GM12878 (cell line): ENCODE results near the gene NR1D1. TPM values are rescaled to one million over a fixed set of nuclear protein-coding genes. Genes with fewer than 3 reads are reported as not detected.
A peak's percentile ranks its signal among the peaks of the same experiment; 100 is the strongest.

Source experiments
- ATF7 ChIP-seq: fragments of 450-650 bp; IDR thresholded peaks from 2 replicates; pipeline ENCODE4 v1.6.1; 2016; ENCODE audit warnings: low read depth, mild to moderate bottlenecking
- DPF2 ChIP-seq: fragments of 450-650 bp; IDR thresholded peaks from 2 replicates; pipeline ENCODE4 v1.6.1; 2017; ENCODE audit warnings: mild to moderate bottlenecking
- EP300 ChIP-seq, 2 experiments: fragments of 150-350 bp in 1 of 2; IDR thresholded peaks; 2 replicates each; pipeline ENCODE4 v1.6.1; 2011 to 2012; ENCODE audit warnings: low read depth in 2 of 2, low read length in 2 of 2, borderline replicate concordance in 1 of 2, improper control_type of control experiment in 1 of 2, inconsistent platforms in 1 of 2; ENCODE audit not compliant: control insufficient read depth in 1 of 2
- GABPA ChIP-seq: IDR thresholded peaks from 2 replicates; pipeline ENCODE4 v1.6.1; 2014; ENCODE audit warnings: antibody characterized with exemption, low read depth, mild to moderate bottlenecking, inconsistent platforms
- HDGF ChIP-seq: fragments of 450-650 bp; IDR thresholded peaks from 2 replicates; pipeline ENCODE4 v1.6.1; 2016; ENCODE audit warnings: antibody characterized with exemption
- IKZF2 ChIP-seq, 2 experiments: fragments of 450-650 bp; IDR thresholded peaks; 2 replicates each; pipeline ENCODE4 v1.6.1; 2017; ENCODE audit warnings: mild to moderate bottlenecking in 2 of 2, moderate library complexity in 2 of 2
- JUND ChIP-seq: IDR thresholded peaks from 2 replicates; pipeline ENCODE4 v1.6.1; 2012; ENCODE audit warnings: low read depth, mild to moderate bottlenecking, low read length, improper control_type of control experiment, moderate library complexity
- MTA3 ChIP-seq: IDR thresholded peaks from 2 replicates; pipeline ENCODE4 v1.6.1; 2012; ENCODE audit warnings: low read length, inconsistent platforms, borderline replicate concordance
- NFYA ChIP-seq: IDR thresholded peaks from 2 replicates; pipeline ENCODE4 v1.6.1; 2011; ENCODE audit warnings: low read depth, mild to moderate bottlenecking, low read length, improper control_type of control experiment, borderline replicate concordance
- PAX8 ChIP-seq: fragments of 450-650 bp; IDR thresholded peaks from 2 replicates; pipeline ENCODE4 v1.6.1; 2017; ENCODE audit warnings: mild to moderate bottlenecking, moderate library complexity
- POLR2AphosphoS5 ChIP-seq: IDR thresholded peaks from 2 replicates; pipeline ENCODE4 v1.6.1; 2011; ENCODE audit warnings: mild to moderate bottlenecking, low read length, inconsistent platforms
- SIN3A ChIP-seq: IDR thresholded peaks from 2 replicates; pipeline ENCODE4 v1.6.1; 2012; ENCODE audit warnings: low read depth, low read length, improper control_type of control experiment
- SPI1 ChIP-seq: IDR thresholded peaks from 2 replicates; pipeline ENCODE4 v1.6.1; 2011; ENCODE audit warnings: low read depth, mild to moderate bottlenecking, low read length, moderate library complexity, borderline replicate concordance; ENCODE audit not compliant: insufficient read depth
- SUPT20H ChIP-seq: IDR thresholded peaks from 2 replicates; pipeline ENCODE4 v1.6.1; 2011; ENCODE audit warnings: low read depth, mild to moderate bottlenecking, low read length, moderate library complexity, borderline replicate concordance; ENCODE audit not compliant: control insufficient read depth
- YY1 ChIP-seq: IDR thresholded peaks from 2 replicates; pipeline ENCODE4 v1.6.1; 2011; ENCODE audit warnings: low read depth, mild to moderate bottlenecking, low read length
- polyA plus RNA-seq, 11 experiments: library from polyadenylated mRNA; depleted of rRNA in 4 of 11; unstranded in 6 of 11; stranded (reverse) in 5 of 11; fragments of >200 nt; fragmentation: Nextera tagmentation in 4 of 11; fragmentation: Illumina TruSeq in 1 of 11; extraction: Ambion mirVana in 4 of 11; extraction: Trizol in 1 of 11; gene quantifications; 1 replicate in 1 of 11; 2 replicates in 10 of 11; pipeline versions ENCODE4 v1.2.1 to v1.2.3, GENCODE V29; 2011 to 2016; ENCODE audit warnings: inconsistent platforms in 2 of 11, missing spikeins in 2 of 11, low read depth in 1 of 11
- total RNA-seq, 4 experiments: library from RNA; depleted of rRNA in 3 of 4; stranded (reverse); fragments of >200 nt in 3 of 4; fragmentation: Illumina TruSeq in 1 of 4; extraction: Trizol in 1 of 4; gene quantifications; 2 replicates each; pipeline versions ENCODE4 v1.2.1 to v1.2.3, GENCODE V29; 2013 to 2021
- TF ChIP-seq, protein P1 (sequence below): fragments of 450-650 bp; IDR thresholded peaks from 2 replicates; pipeline ENCODE4 v1.6.1; 2016; ENCODE audit warnings: mild to moderate bottlenecking
- TF ChIP-seq, protein P2 (sequence below): fragments of 450-650 bp; formaldehyde crosslinking; IDR thresholded peaks from 2 replicates; pipeline ENCODE4 v1.5.0; 2022; ENCODE audit warnings: mild to moderate bottlenecking, missing genetic modification characterization
- TF ChIP-seq, protein P3 (sequence below): fragments of 450-650 bp; IDR thresholded peaks from 2 replicates; pipeline ENCODE4 v1.6.1; 2017; ENCODE audit warnings: mild to moderate bottlenecking, moderate library complexity
- TF ChIP-seq, protein P4 (sequence below): IDR thresholded peaks from 2 replicates; pipeline ENCODE4 v1.6.1; 2012; ENCODE audit warnings: low read length, inconsistent platforms

NR1D1 gene
- total and polyA plus RNA-seq, 10 of the 15 experiments (the other 5 are each of a cell fraction or from before 2014, with no cell fraction given) = 0.10 to 3.4 (median 0.94) TPM

DNA sequence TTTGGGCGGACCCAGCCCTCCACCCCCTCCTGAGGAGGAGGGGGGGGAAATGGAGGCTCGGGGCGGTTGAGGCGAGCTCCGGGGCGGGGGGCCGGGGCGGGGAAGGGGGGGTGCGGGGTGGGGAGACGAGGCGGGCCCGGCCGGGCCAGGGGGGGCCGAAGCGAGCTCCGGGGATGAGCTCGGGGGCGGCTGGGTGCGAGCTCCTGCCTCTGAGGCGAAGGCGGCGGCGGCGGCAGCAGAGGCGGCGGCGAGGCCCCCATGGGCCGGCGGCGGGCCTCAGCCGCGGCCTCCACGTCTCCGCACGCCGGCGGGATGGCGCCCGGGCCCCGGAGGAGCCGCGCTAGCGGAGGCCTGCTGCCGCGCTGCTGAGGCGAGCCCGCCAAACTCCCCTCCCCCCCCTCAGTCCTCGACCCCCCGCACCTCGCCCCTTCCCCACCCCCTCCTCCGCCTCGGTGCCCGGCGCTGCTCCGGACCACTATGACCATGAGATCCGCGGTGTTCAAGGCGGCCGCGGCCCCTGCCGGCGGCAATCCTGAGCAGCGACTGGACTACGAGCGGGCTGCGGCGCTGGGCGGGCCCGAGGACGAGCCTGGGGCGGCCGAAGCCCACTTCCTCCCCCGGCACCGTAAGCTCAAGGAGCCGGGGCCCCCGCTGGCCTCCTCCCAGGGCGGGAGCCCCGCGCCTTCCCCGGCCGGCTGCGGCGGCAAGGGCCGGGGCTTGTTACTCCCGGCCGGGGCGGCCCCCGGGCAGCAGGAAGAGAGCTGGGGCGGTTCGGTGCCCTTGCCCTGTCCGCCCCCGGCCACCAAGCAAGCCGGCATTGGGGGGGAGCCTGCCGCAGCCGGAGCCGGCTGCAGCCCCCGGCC is 22.0 kb upstream of the NR1D1 start (continued):
- no peak for TF ChIP-seq GABPA
- no peak for TF ChIP-seq HDGF
- TF ChIP-seq POLR2AphosphoS5 = no peak
- TF ChIP-seq, protein P1, sequence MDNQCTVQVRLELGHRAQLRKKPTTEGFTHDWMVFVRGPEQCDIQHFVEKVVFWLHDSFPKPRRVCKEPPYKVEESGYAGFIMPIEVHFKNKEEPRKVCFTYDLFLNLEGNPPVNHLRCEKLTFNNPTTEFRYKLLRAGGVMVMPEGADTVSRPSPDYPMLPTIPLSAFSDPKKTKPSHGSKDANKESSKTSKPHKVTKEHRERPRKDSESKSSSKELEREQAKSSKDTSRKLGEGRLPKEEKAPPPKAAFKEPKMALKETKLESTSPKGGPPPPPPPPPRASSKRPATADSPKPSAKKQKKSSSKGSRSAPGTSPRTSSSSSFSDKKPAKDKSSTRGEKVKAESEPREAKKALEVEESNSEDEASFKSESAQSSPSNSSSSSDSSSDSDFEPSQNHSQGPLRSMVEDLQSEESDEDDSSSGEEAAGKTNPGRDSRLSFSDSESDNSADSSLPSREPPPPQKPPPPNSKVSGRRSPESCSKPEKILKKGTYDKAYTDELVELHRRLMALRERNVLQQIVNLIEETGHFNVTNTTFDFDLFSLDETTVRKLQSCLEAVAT = no peak
- TF ChIP-seq SUPT20H = no peak
- TF ChIP-seq SPI1 = peak; percentile 48; the same call in 1 of the 2 replicates
- 0 out of 2 replicates have a peak, but pooled peaks have one; percentile 43 for TF ChIP-seq SIN3A
- peak; percentile 11; the same call in 1 of the 2 replicates for TF ChIP-seq YY1
- peak; percentile 56 for TF ChIP-seq DPF2
- TF ChIP-seq, protein P2, sequence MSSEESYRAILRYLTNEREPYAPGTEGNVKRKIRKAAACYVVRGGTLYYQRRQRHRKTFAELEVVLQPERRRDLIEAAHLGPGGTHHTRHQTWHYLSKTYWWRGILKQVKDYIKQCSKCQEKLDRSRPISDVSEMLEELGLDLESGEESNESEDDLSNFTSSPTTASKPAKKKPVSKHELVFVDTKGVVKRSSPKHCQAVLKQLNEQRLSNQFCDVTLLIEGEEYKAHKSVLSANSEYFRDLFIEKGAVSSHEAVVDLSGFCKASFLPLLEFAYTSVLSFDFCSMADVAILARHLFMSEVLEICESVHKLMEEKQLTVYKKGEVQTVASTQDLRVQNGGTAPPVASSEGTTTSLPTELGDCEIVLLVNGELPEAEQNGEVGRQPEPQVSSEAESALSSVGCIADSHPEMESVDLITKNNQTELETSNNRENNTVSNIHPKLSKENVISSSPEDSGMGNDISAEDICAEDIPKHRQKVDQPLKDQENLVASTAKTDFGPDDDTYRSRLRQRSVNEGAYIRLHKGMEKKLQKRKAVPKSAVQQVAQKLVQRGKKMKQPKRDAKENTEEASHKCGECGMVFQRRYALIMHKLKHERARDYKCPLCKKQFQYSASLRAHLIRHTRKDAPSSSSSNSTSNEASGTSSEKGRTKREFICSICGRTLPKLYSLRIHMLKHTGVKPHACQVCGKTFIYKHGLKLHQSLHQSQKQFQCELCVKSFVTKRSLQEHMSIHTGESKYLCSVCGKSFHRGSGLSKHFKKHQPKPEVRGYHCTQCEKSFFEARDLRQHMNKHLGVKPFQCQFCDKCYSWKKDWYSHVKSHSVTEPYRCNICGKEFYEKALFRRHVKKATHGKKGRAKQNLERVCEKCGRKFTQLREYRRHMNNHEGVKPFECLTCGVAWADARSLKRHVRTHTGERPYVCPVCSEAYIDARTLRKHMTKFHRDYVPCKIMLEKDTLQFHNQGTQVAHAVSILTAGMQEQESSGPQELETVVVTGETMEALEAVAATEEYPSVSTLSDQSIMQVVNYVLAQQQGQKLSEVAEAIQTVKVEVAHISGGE (CRISPR knock-in tag) = no peak
- TF ChIP-seq ATF7 = no peak
- TF ChIP-seq MTA3 = no peak
- TF ChIP-seq, protein P3, sequence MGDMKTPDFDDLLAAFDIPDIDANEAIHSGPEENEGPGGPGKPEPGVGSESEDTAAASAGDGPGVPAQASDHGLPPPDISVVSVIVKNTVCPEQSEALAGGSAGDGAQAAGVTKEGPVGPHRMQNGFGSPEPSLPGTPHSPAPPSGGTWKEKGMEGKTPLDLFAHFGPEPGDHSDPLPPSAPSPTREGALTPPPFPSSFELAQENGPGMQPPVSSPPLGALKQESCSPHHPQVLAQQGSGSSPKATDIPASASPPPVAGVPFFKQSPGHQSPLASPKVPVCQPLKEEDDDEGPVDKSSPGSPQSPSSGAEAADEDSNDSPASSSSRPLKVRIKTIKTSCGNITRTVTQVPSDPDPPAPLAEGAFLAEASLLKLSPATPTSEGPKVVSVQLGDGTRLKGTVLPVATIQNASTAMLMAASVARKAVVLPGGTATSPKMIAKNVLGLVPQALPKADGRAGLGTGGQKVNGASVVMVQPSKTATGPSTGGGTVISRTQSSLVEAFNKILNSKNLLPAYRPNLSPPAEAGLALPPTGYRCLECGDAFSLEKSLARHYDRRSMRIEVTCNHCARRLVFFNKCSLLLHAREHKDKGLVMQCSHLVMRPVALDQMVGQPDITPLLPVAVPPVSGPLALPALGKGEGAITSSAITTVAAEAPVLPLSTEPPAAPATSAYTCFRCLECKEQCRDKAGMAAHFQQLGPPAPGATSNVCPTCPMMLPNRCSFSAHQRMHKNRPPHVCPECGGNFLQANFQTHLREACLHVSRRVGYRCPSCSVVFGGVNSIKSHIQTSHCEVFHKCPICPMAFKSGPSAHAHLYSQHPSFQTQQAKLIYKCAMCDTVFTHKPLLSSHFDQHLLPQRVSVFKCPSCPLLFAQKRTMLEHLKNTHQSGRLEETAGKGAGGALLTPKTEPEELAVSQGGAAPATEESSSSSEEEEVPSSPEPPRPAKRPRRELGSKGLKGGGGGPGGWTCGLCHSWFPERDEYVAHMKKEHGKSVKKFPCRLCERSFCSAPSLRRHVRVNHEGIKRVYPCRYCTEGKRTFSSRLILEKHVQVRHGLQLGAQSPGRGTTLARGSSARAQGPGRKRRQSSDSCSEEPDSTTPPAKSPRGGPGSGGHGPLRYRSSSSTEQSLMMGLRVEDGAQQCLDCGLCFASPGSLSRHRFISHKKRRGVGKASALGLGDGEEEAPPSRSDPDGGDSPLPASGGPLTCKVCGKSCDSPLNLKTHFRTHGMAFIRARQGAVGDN = no peak
- TF ChIP-seq, protein P4, sequence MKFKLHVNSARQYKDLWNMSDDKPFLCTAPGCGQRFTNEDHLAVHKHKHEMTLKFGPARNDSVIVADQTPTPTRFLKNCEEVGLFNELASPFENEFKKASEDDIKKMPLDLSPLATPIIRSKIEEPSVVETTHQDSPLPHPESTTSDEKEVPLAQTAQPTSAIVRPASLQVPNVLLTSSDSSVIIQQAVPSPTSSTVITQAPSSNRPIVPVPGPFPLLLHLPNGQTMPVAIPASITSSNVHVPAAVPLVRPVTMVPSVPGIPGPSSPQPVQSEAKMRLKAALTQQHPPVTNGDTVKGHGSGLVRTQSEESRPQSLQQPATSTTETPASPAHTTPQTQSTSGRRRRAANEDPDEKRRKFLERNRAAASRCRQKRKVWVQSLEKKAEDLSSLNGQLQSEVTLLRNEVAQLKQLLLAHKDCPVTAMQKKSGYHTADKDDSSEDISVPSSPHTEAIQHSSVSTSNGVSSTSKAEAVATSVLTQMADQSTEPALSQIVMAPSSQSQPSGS = no peak
- TF ChIP-seq NFYA = no peak
- TF ChIP-seq JUND = no peak
- TF ChIP-seq IKZF2 (IDR thresholded peaks at IDR 0.05) = no peak
- no peak for TF ChIP-seq EP300 (IDR thresholded peaks at IDR 0.05; ENCODE audit: borderline replicate concordance in 1 of 2, control insufficient read depth in 1 of 2, low read depth in 2 of 2, low read length in 2 of 2)
- no peak for TF ChIP-seq PAX8
